ENCODE measurements around the gene TULP4.
"Not testable (repeated sequence)": the region's sequence is repeated elsewhere in the genome, so short reads cannot be mapped to it uniquely, and the experiment has no call there.

Gene TULP4

GRCh38 chr6:158296854-158297324, 15.4 kb upstream of the TULP4 start:
- DNase-seq: not testable (repeated sequence)

- DNase-seq: not testable (repeated sequence)
Observed at GRCh38 chr6:158297657-158298056, 14.6 kb upstream of the TULP4 start.

GRCh38 chr6:158300306-158301143, 11.7 kb upstream of the TULP4 start:
- DNase-seq: not testable (repeated sequence)

GRCh38 chr6:158301561-158301960, 10.7 kb upstream of the TULP4 start:
- DNase-seq: not testable (repeated sequence)

- not testable (repeated sequence) for DNase-seq
Observed at GRCh38 chr6:158302195-158302796, 10.0 kb upstream of the TULP4 start.

GRCh38 chr6:158303210-158303731, 9.0 kb upstream of the TULP4 start:
- DNase-seq: no peak

GRCh38 chr6:158304254-158304653, 8.0 kb upstream of the TULP4 start:
- no peak for DNase-seq

GRCh38 chr6:158309814-158310213, 2.5 kb upstream of the TULP4 start:
- no peak for DNase-seq

GRCh38 chr6:158311193-158311592, 1.1 kb upstream of the TULP4 start:
- DNase-seq: no peak

- no peak for DNase-seq
Observed at GRCh38 chr6:158311626-158312025, 639 bp upstream of the TULP4 start.

GRCh38 chr6:158312672-158313397, 570 bp downstream of the TULP4 start:
- DNase-seq: no peak

GRCh38 chr6:158313989-158314388, 1.7 kb downstream of the TULP4 start:
- DNase-seq: no peak

- no peak for DNase-seq
Observed at GRCh38 chr6:158314737-158315136, 2.5 kb downstream of the TULP4 start.

GRCh38 chr6:158316022-158316421, 3.8 kb downstream of the TULP4 start:
- DNase-seq: no peak

- DNase-seq: no peak
Observed at GRCh38 chr6:158321960-158322359, 9.7 kb downstream of the TULP4 start.

- DNase-seq: no peak
Observed at GRCh38 chr6:158322400-158322723, 10.1 kb downstream of the TULP4 start.

GRCh38 chr6:158322724-158323560, 10.7 kb downstream of the TULP4 start:
- DNase-seq: no peak

- peak in 1 of 6 experiments; percentile 2 for DNase-seq
Observed at GRCh38 chr6:158323561-158323958, 11.3 kb downstream of the TULP4 start.

- DNase-seq: no peak
Observed at GRCh38 chr6:158324136-158324535, 11.9 kb downstream of the TULP4 start.

- DNase-seq: no peak
Observed at GRCh38 chr6:158327211-158327610, 14.9 kb downstream of the TULP4 start.

- no peak for DNase-seq
Observed at GRCh38 chr6:158328952-158329351, 16.7 kb downstream of the TULP4 start.

GRCh38 chr6:158329531-158329930, 17.3 kb downstream of the TULP4 start:
- DNase-seq: no peak

- DNase-seq: no peak
Observed at GRCh38 chr6:158330016-158330415, 17.8 kb downstream of the TULP4 start.

Measured in stimulated activated naive CD4-positive, alpha-beta T cell (primary cell).